PC-9 (cell line): ENCODE results near the gene ABCA4. TPM values are rescaled to one million over a fixed set of nuclear protein-coding genes. Genes with fewer than 3 reads are reported as not detected.

Source experiments
- BruUV-seq: library from RNA; stranded (reverse); fragments of 400-500 nt; replicated peaks from 2 replicates; lab custom pipeline; 2021; lab: Mats Ljungman, UMichigan
- CTCF ChIA-PET: fragments of 300-600 bp; sonication (Branson Sonifier 250); formaldehyde crosslinking; loops from one replicate; lab custom pipeline; 2022; ENCODE audit warnings: antibody characterized with exemption; lab: Charles Lee
- POLR2A ChIA-PET: fragments of 300-600 bp; sonication (Branson Sonifier 250); formaldehyde crosslinking; loops from one replicate; lab custom pipeline; 2022; ENCODE audit warnings: antibody characterized with exemption; ENCODE audit not compliant: unreplicated experiment; lab: Charles Lee
- DNase-seq, 2 experiments: peaks; one replicate each; pipeline versions ENCODE4 v3.0.0 to v3.0.0-alpha.2; 2015 to 2022; ENCODE audit warnings: mixed read lengths in 1 of 2
- H2AFZ ChIP-seq: fragments of 200-600 bp; sonication (generic); 2 replicates; pipeline ENCODE4 v1.8.1; 2017; ENCODE audit warnings: antibody characterized with exemption
- H3F3A ChIP-seq: fragments of 200-600 bp; sonication (generic); 2 replicates; pipeline ENCODE4 v1.8.1; 2017; ENCODE audit warnings: antibody characterized with exemption, mild to moderate bottlenecking, low read depth; ENCODE audit not compliant: insufficient read depth
- H3K27ac ChIP-seq: fragments of 200-600 bp; sonication (generic); 2 replicates; pipeline ENCODE4 v1.6.1; 2016; ENCODE audit warnings: mixed run types
- H3K27me3 ChIP-seq: fragments of 200-600 bp; sonication (generic); 2 replicates; pipeline ENCODE4 v1.6.1; 2016; ENCODE audit warnings: low read depth, mixed run types; ENCODE audit not compliant: insufficient read depth
- H3K36me3 ChIP-seq: fragments of 200-600 bp; sonication (generic); 2 replicates; pipeline ENCODE4 v1.6.1; 2016; ENCODE audit warnings: low read depth, mixed run types
- H3K4me1 ChIP-seq: fragments of 200-600 bp; sonication (generic); replicated peaks from 2 replicates; pipeline ENCODE4 v1.6.1; 2016; ENCODE audit warnings: mixed run types; ENCODE audit not compliant: insufficient read depth
- H3K4me2 ChIP-seq: fragments of 200-600 bp; sonication (generic); 2 replicates; pipeline ENCODE4 v1.6.1; 2017; ENCODE audit warnings: mixed run types
- H3K4me3 ChIP-seq: fragments of 200-600 bp; sonication (generic); 2 replicates; pipeline ENCODE4 v1.6.1; 2016; ENCODE audit warnings: mixed run types
- H3K79me2 ChIP-seq: fragments of 200-600 bp; sonication (generic); 2 replicates; pipeline ENCODE4 v1.6.1; 2017; ENCODE audit warnings: low read depth, mixed run types
- H3K9me2 ChIP-seq: fragments of 200-600 bp; sonication (generic); 2 replicates; pipeline ENCODE4 v1.8.1; 2017; ENCODE audit warnings: mild to moderate bottlenecking; ENCODE audit not compliant: insufficient read depth
- H3K9me3 ChIP-seq: fragments of 200-600 bp; sonication (generic); 2 replicates; pipeline ENCODE4 v1.8.1; 2016; ENCODE audit warnings: low read depth; ENCODE audit not compliant: insufficient read depth
- H4K20me1 ChIP-seq: fragments of 200-600 bp; sonication (generic); 2 replicates; pipeline ENCODE4 v1.8.1; 2017; ENCODE audit not compliant: insufficient read depth
- CTCF ChIP-seq: fragments of 200-600 bp; sonication (generic); conservative IDR thresholded peaks from 2 replicates; pipeline ENCODE4 v1.6.1; 2017; ENCODE audit warnings: mixed run types, antibody characterized with exemption, mild to moderate bottlenecking, moderate library complexity
- EZH2 ChIP-seq: fragments of 200-600 bp; sonication (generic); IDR thresholded peaks from 2 replicates; pipeline ENCODE4 v1.8.0; 2017; ENCODE audit warnings: antibody characterized with exemption, low read depth
- intact Hi-C: fragments of 100-400 bp; cut with micrococcal nuclease; formaldehyde crosslinking; loops from one replicate; pipeline ENCODE4 v1.10.0; 2022; ENCODE audit not compliant: unreplicated experiment
- total RNA-seq: library from RNA; stranded (reverse); gene quantifications from 2 replicates; pipeline ENCODE4 v1.2.3, GENCODE V29; 2021

Gene ABCA4
- total RNA-seq, 1 experiment from 2014 or later = 20.8 TPM

DNA sequence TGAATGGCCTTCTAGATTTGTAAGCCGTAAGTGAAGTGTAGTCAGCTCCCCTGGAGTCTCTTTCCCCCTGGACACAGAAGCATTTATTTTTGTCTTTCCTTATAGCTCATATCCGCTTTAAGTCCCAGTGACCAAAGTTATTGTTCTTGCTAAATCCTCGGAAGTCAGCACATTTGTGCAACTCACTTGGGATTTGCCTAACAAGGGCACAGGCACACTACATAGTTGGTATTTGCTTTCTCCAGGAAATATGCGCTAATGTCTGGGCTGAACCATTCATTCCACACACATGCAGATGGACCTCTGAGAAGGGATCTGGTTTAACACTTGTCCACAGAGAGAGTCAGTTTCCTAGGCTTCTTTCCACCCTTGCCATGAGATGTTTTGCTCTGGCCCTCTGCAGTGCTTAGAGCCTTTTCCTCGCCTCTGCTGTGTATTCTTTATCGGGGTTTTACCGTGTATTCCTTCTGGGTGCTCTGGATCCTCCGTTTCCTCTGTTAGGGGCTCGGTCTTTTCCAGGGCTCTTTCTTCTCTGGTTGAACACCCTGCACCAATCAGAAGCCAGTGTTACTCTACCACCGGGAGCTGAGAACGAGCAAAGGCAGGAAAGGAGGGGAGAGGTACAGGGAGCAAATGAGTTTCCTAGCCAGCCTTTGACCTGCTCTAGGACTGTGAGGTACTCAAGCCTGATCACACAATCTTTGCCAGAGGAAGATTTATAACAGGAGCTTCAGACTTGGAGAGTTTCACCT lies 72.4 kb downstream of the ABCA4 start:
- H2AFZ ChIP-seq = no peak overlapping the region
- DNase-seq = no peak
- ChIA-PET POLR2A (no interaction called here), CTCF (no interaction called here)
- no TSS peak for BruUV-seq
- H3K9me3 ChIP-seq = no peaks in the 10 kb centered on the region
- TF ChIP-seq CTCF (no peak), EZH2 (no peak)
- no peak overlapping the region for H3K4me2 ChIP-seq
- no peak overlapping the region for H3K4me3 ChIP-seq
- no peaks in the 10 kb centered on the region for H3K9me2 ChIP-seq
- no peaks in the 10 kb centered on the region for H3K36me3 ChIP-seq
- peaks cover 46% of the 10 kb centered on the region for H3K4me1 ChIP-seq
- no peaks in the 10 kb centered on the region for H3K79me2 ChIP-seq
- H4K20me1 ChIP-seq = no peaks in the 10 kb centered on the region
- H3K27ac ChIP-seq = no peak overlapping the region
- intact Hi-C loops = loop anchor here (5.0 kb wide), 2 partner anchors 119 to 199 kb away; no protein-coding TSS in a partner anchor
- peaks cover 31% of the 10 kb centered on the region for H3F3A ChIP-seq
- H3K27me3 ChIP-seq = no peaks in the 10 kb centered on the region

GRCh38 chr1:94047949-94048348 lies 73.0 kb downstream of the ABCA4 start:
- peaks cover 31% of the 10 kb centered on the region for H3F3A ChIP-seq
- no peak for DNase-seq
- no peaks in the 10 kb centered on the region for H3K79me2 ChIP-seq
- no peak overlapping the region for H2AFZ ChIP-seq
- no peak overlapping the region for H3K4me2 ChIP-seq
- ChIA-PET POLR2A (no interaction called here), CTCF (no interaction called here)
- H3K9me2 ChIP-seq = no peaks in the 10 kb centered on the region
- H4K20me1 ChIP-seq = no peaks in the 10 kb centered on the region
- intact Hi-C loops = loop anchor here (5.0 kb wide), 2 partner anchors 119 to 199 kb away; no protein-coding TSS in a partner anchor
- no peaks in the 10 kb centered on the region for H3K27me3 ChIP-seq
- no peak for TF ChIP-seq EZH2
- no peak for TF ChIP-seq CTCF
- H3K36me3 ChIP-seq = no peaks in the 10 kb centered on the region
- H3K9me3 ChIP-seq = no peaks in the 10 kb centered on the region
- H3K4me3 ChIP-seq = no peak overlapping the region
- no peak overlapping the region for H3K27ac ChIP-seq
- H3K4me1 ChIP-seq = peaks cover 46% of the 10 kb centered on the region
- BruUV-seq = no TSS peak

GRCh38 chr1:94045465-94046056 lies 75.4 kb downstream of the ABCA4 start:
- CTCF ChIA-PET = interaction anchor here (0.6 to 2.9 kb wide), 12 partner anchors 10 to 418 kb away, joined by 3 to 17 read pairs (median 4); no protein-coding TSS in a partner anchor
- Histone ChIP-seq H3F3A (peaks cover 18% of the 10 kb centered on the region), H3K9me3 (no peaks in the 10 kb centered on the region), H3K4me2 (peak overlapping the region; percentile 20; the same call in 1 of the 2 replicates), H4K20me1 (no peaks in the 10 kb centered on the region), H3K4me3 (no peak overlapping the region), H3K79me2 (no peaks in the 10 kb centered on the region), H3K36me3 (no peaks in the 10 kb centered on the region), H2AFZ (peak overlapping the region; percentile 36; the same call in 1 of the 2 replicates), H3K4me1 (peaks cover 30% of the 10 kb centered on the region), H3K9me2 (no peaks in the 10 kb centered on the region), H3K27ac (peak overlapping the region; percentile 28), H3K27me3 (no peaks in the 10 kb centered on the region)
- POLR2A ChIA-PET = interaction anchor here (0.6 to 0.7 kb wide), 5 partner anchors 23 to 289 kb away, joined by 3 to 9 read pairs (median 5); no protein-coding TSS in a partner anchor
- TF ChIP-seq EZH2 = no peak
- TF ChIP-seq CTCF = peak; percentile 90
- peak; percentile 92 to 97 for DNase-seq
- BruUV-seq = no TSS peak
- intact Hi-C loops = loop anchor here (1.0 to 5.0 kb wide), 8 partner anchors 19 to 997 kb away; no protein-coding TSS in a partner anchor
